Tibial artery (tissue), 4 donors: ENCODE results near the gene TTC39B.

ENCODE experiments used
- DNase-seq, 2 donors: peaks; one replicate each; pipeline ENCODE4 v3.0.0-alpha.2; 2019
- H3K27ac ChIP-seq, 2 donors: fragments of 200-600 bp; sonication (generic) in 1 of 2; 1 replicate in 1 of 2; 2 replicates in 1 of 2; pipeline ENCODE4 v1.5.1; 2018 to 2019; ENCODE audit warnings: mild to moderate bottlenecking in 1 of 2
- H3K27me3 ChIP-seq, 2 donors: fragments of 200-600 bp; sonication (generic) in 1 of 2; one replicate each; pipeline versions ENCODE4 v1.5.1 to v1.6.0; 2016 to 2019
- H3K36me3 ChIP-seq, 3 donors: fragments of 200-600 bp; sonication (generic) in 2 of 3; one replicate each; pipeline ENCODE4 v1.5.1; 2016 to 2019; ENCODE audit warnings: mild to moderate bottlenecking in 2 of 3
- H3K4me1 ChIP-seq, 4 donors: fragments of 200-600 bp; sonication (generic) in 2 of 4; 1 replicate in 3 of 4; 2 replicates in 1 of 4; pipeline ENCODE4 v1.5.1; 2016 to 2019
- H3K4me3 ChIP-seq, 2 donors: fragments of 200-600 bp; sonication (generic) in 1 of 2; 1 replicate in 1 of 2; 2 replicates in 1 of 2; pipeline ENCODE4 v1.5.1; 2018 to 2019; ENCODE audit warnings: mild to moderate bottlenecking in 2 of 2
- H3K9me3 ChIP-seq, 3 donors: fragments of 200-600 bp; sonication (generic) in 1 of 3; one replicate each; pipeline ENCODE4 v1.5.1; 2016 to 2019
- CTCF ChIP-seq, 2 experiments: fragments of 200-600 bp in 1 of 2; fragments of 450-650 bp in 1 of 2; IDR thresholded peaks; one replicate each; pipeline ENCODE4 v1.5.1; 2017 to 2019; ENCODE audit warnings: antibody characterized with exemption in 2 of 2, mild to moderate bottlenecking in 1 of 2, moderate library complexity in 1 of 2
- intact Hi-C: fragments of 100-400 bp; cut with DNase I; formaldehyde crosslinking; loops from one replicate; pipeline ENCODE4 v1.15.0; 2023; ENCODE audit warnings: low total_unique reads

The TTC39B gene

GRCh38 chr9:15140051-15140450, 167.0 kb downstream of the TTC39B start:
- intact Hi-C loops, result no loop called here
- H3K9me3 ChIP-seq, result no peaks in the 10 kb centered on the region
- no peak for TF ChIP-seq CTCF (IDR thresholded peaks at IDR 0.05)
- H3K4me1 ChIP-seq, result peaks cover 0 to 4% (median 1%) of the 10 kb centered on the region in 4 donors
- H3K27me3 ChIP-seq, result no peaks in the 10 kb centered on the region
- no peaks in the 10 kb centered on the region for H3K36me3 ChIP-seq
- no peak for DNase-seq
- H3K27ac ChIP-seq, result no peak overlapping the region
- no peak overlapping the region for H3K4me3 ChIP-seq

DNA sequence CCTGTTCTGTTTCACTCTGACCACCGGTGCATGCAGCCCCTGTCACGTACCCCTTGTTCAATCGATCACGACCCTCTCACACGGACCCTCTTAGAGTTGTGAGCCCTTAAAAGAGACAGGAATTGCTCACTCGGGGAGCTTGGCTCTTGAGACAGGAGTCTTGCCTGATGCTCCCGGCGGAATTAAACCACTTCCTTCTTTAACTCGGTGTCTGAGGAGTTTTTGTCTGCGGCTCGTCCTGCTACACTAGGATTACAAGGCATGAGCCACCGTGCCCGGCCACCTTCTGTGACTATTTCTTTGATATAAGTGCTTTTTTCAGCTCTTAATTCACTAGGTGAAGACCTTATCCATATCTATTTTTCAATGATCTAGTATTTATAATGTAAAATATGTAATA, 167.5 kb downstream of the TTC39B start:
- Histone ChIP-seq H3K27me3 (no peaks in the 10 kb centered on the region), H3K27ac (no peak overlapping the region), H3K4me3 (no peak overlapping the region), H3K4me1 (peaks cover 0 to 5% (median 1%) of the 10 kb centered on the region in 4 donors), H3K36me3 (no peaks in the 10 kb centered on the region), H3K9me3 (no peaks in the 10 kb centered on the region)
- no peak for DNase-seq
- intact Hi-C loops, result loop anchor here (5.0 kb wide), 1 partner anchor 42 kb away; no protein-coding TSS in a partner anchor
- no peak for TF ChIP-seq CTCF (IDR thresholded peaks at IDR 0.05)

DNA sequence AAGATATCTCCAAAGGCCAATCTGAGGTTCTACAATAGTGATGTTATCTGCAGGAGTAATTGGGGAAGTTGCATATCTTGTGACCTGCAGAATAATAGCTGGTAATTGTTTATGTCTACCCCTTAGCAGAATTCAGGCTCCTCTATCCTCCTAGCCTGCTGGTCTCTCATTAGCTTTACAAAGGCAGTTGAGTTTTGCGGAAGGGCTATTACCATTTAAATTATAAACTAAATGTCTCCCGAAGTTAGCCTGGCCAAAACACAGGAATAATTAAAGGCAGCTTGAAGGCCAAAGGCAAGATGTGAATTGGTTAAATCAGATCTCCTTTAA, 168.7 kb downstream of the TTC39B start:
- no peaks in the 10 kb centered on the region for H3K27me3 ChIP-seq
- peaks cover 0 to 5% (median 1%) of the 10 kb centered on the region in 4 donors for H3K4me1 ChIP-seq
- no peak for TF ChIP-seq CTCF (IDR thresholded peaks at IDR 0.05)
- no peak overlapping the region for H3K4me3 ChIP-seq
- no peaks in the 10 kb centered on the region for H3K36me3 ChIP-seq
- no peak for DNase-seq
- no peaks in the 10 kb centered on the region for H3K9me3 ChIP-seq
- intact Hi-C loops, result loop anchor here (5.0 kb wide), 1 partner anchor 41 kb away; no protein-coding TSS in a partner anchor
- no peak overlapping the region for H3K27ac ChIP-seq

- Histone ChIP-seq H3K4me3 (no peak overlapping the region), H3K9me3 (no peaks in the 10 kb centered on the region), H3K36me3 (no peaks in the 10 kb centered on the region), H3K27ac (no peak overlapping the region), H3K4me1 (peaks cover 0 to 5% (median 1%) of the 10 kb centered on the region in 4 donors), H3K27me3 (no peaks in the 10 kb centered on the region)
- no peak for TF ChIP-seq CTCF (IDR thresholded peaks at IDR 0.05)
- intact Hi-C loops, result loop anchor here (5.0 kb wide), 1 partner anchor 41 kb away; no protein-coding TSS in a partner anchor
- DNase-seq, result no peak
Measured at GRCh38 chr9:15137658-15138356, 169.2 kb downstream of the TTC39B start.

GRCh38 chr9:15137089-15137488, 169.9 kb downstream of the TTC39B start:
- Histone ChIP-seq H3K27ac (no peak overlapping the region), H3K9me3 (no peaks in the 10 kb centered on the region), H3K36me3 (no peaks in the 10 kb centered on the region), H3K4me3 (no peak overlapping the region), H3K4me1 (peaks cover 0 to 5% (median 0%) of the 10 kb centered on the region in 4 donors), H3K27me3 (no peaks in the 10 kb centered on the region)
- DNase-seq, result no peak
- TF ChIP-seq CTCF (IDR thresholded peaks at IDR 0.05), result no peak
- intact Hi-C loops, result loop anchor here (5.0 kb wide), 1 partner anchor 40 kb away; no protein-coding TSS in a partner anchor
